Lung microvascular endothelial cell (primary cell): ENCODE measurements around the gene KRT7. TPM values are rescaled to one million over a fixed set of nuclear protein-coding genes. Genes with fewer than 3 reads are reported as not detected.

Source experiments
- DNase-seq, 2 donors: peaks; one replicate each; pipeline versions ENCODE4 v3.0.0 to v3.0.0-alpha.2; 2010; ENCODE audit warnings: low read depth in 2 of 2
- total RNA-seq: library from RNA; depleted of rRNA; stranded (reverse); fragments of >200 nt; gene quantifications from 2 replicates; pipeline ENCODE4 v1.2.1, GENCODE V29; 2014

Gene KRT7
- total RNA-seq, 1 donor from 2014 or later, result 6.7 TPM

GRCh38 chr12:52211716-52212585, 21.1 kb upstream of the KRT7 start:
- no peak for DNase-seq

DNA sequence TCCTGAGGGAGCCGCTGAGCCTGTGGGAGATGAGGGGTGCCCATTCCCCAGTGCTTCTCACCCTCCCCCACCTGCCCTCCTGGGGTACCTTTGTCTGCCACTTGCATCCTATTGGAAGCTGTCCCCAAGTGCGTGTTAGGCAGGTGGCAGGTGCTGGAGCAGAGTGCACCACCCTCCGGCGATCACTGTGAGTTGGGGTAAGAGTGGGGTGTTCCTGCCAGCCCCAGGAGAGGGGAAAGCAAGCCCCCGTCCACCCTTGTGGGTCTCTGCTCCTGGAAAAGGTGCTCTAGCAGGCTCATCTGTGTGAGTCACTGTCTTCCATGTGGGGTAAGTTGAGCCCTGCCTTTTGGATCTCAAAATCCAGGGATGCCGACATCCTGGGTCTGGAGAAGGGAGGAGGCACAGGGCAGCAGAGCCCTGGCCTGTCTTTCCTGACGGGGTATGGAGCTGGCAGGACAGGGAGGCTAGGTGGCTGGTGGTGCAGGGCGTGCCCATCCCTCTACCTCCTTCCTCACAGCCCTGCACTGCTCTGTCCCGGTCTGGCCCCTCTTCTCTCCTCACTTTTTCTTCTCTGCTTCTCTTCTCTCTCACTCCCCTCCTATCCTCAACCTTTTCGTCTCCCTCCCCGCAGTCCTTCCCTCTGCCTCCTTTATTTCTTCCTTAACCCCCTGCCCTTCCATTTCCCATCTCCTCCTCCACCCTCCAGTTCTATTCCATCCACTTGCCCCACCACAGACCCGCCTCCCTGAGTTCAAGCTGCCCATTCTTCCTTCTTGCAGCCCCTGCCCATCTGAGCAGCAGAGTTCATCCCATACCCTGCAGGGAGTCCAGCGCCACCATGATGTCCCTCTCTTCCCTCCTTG, 20.1 kb upstream of the KRT7 start:
- no peak for DNase-seq

DNA sequence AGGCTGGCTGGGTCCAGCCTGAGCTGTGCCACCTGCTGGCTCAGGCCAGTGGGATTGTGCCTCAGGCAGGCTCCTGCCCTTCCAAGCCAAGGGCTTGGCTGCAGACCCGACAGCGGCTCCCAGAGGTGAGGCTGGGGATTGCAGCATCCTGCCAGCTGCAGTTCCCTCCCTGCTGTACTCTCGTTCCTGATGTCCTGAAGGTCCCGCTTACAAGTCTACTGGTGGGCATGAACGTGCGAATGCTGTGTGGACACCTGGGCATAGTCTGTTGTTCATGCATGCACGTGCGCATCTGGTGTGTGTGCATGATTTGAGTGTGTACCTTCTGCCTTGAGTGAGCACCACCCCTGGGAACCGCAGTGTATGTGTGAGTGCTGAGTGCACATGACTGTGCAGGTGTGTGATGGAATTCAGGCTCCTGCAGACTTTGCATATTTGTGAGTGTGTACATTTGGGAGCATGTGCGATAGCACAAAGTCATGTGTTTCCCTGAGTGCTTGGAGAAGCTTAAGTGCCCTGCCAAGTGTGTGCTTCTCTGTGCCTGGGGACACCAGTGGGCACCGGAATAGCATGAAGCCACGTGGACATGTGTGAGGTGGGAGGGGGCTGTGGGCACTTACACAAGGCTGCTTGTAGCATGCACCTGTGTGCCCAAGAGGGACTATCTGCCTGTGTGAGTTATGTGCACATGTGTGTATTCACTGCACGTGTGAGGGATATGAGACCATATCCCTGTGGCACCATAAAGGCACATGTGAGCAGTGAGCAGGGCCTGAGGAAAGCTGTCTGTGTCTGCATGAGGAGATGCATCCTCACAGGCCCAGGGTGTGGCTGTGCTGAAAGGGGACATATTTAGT, 19.3 kb upstream of the KRT7 start:
- peak; percentile 87 to 91 for DNase-seq

DNA sequence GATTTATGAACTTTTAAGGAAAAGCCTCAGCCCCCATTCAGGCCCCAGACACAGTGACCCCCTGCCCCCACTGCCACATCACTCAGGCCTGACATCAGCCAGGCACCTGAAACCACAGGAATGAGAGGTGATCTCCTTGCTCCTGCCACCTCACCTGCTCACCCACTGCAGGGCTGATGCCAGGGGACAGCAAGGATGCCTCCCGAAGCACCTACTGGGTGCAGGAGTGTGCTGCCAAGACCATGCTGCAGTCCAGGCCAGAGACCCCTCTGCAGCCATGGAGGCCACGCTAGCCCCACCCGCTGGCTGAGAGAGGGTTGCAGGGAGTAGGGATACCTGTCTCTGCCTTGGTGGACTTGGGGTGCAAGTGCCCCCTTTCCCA, 18.6 kb upstream of the KRT7 start:
- no peak for DNase-seq

- peak; percentile 66 to 94 for DNase-seq
Measured at GRCh38 chr12:52215587-52216031, 17.4 kb upstream of the KRT7 start.

DNA sequence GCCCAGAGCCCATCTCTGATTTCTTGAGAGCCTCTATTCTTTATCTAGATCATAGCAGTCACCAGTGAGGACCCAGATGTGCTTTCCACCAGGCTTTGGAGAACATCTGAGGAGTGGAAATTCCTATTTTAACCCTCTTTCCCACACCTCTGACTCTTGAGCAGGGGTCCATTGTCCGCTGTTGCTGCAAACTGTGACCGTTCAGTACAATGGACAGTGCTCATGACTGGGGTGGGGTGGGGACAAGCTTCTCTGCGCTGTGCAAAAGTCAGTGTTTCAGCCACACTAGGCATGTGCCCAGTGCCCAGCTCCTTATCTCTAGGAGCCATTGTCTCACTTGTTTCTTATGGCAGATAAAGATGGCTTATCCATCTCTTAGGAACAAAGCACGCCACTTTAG, 16.9 kb upstream of the KRT7 start:
- peak; percentile 49 to 71 for DNase-seq

- peak in 1 of 2 donors; percentile 74 for DNase-seq
Measured at GRCh38 chr12:52216807-52217206, 16.2 kb upstream of the KRT7 start.

GRCh38 chr12:52217223-52217622, 15.8 kb upstream of the KRT7 start:
- peak; percentile 35 to 63 for DNase-seq

DNA sequence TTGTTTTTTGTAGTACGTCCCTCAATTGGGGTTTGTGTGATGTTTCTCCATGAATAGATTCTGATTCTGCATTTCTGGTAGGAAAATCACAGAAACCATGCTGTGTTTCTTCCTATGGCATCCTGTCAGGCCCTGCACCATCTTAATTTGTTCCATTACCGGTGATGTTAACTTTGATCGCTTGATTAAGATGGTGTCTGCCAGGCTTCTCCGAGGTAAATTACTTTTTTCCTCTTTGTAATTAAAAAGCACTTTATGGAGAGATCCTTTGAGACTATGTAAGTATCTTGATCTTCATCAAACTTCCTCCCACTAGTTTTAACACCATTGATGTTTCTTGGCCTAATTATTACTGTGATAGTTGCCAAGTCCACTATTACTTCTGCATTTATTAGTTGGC, 15.0 kb upstream of the KRT7 start:
- DNase-seq, result no peak

DNA sequence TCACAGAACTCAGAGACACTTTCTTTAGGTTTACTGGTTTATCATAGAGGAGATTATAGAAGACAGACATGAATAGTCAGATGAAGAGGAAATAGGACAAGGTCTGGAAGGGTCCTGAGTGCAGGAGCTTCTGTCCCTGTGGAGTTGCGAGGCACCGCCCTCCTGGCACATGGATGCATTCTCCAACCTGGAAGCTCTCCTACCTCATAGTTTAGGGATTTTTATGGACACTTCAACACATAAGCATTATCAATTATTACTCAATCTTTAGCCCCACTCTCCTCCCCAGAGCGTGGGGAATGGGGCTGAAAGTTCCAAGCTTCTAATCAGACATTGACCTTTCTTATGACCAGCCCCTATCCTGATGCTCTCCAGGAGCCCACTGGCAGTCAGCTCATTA, 12.6 kb upstream of the KRT7 start:
- no peak for DNase-seq

GRCh38 chr12:52221070-52221781, 11.8 kb upstream of the KRT7 start:
- DNase-seq, result no peak

GRCh38 chr12:52221912-52222457, 11.1 kb upstream of the KRT7 start:
- peak in 1 of 2 donors; percentile 63 for DNase-seq

DNA sequence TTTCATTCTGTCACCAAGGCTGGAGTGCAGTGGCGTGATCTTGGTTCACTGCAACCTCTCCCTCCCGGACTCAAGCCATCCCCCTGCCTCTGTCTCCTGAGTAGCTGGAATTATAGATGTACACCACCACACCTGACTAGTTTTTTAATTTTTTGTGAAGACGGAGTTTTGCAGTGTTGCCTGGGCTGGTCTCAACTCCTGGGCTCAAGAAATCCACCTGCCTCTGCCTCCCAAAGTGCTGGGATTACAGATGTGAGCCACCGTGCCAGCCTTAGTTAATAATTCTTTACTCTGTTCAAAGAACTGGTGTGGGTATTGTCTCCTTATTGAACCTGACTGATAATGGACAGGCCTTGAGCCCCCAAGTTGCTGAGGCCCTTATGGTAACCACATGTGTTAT, 10.4 kb upstream of the KRT7 start:
- no peak for DNase-seq

DNA sequence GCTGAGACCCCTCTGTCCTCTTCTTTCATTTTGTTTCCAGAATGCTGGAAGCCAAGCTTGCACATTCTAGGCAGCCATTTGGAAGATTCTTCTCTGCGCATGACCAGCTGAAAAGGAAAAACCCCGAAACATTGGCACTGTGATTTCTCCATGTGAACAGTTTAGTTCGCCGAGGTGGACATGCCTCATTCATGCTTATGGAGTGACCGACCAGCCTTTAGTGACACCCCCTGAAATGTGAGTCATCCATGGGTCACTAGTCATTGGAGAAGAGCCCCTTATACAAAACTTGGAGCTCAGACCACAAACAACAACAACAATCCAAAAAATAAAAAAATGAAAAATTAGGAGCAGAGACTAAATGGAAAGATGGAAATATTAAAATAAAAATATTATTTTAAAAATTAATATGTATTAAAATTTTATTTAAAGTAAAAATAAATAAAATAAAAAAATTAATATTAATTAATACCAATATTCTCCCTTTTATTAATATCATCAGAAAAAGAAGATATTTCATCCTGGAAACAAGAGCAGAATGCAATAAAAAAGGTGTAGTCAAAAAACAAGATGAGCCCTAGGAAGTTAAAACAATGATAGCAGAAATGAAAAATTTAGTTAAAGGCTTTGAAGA, 9.5 kb upstream of the KRT7 start:
- no peak for DNase-seq

DNA sequence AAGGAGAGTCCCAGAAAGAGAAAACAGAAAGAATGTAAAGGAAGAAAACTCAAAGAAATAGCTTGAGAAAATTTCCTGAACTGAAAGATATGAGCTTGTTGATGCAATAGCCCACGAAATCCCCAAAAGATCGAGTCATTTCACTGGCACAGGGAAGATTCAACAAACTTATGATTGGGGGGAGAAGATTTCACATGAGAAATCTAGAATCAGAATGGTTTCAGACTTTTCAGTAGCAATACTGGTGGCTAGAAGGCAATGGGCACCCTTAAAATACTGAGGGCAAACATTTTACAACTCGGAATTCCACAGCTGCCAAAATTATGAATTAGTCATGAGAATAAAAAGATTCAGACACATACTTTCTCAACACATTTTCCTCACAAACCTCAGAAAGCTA, 8.9 kb upstream of the KRT7 start:
- no peak for DNase-seq

GRCh38 chr12:52225752-52226151, 7.3 kb upstream of the KRT7 start:
- DNase-seq, result no peak

DNA sequence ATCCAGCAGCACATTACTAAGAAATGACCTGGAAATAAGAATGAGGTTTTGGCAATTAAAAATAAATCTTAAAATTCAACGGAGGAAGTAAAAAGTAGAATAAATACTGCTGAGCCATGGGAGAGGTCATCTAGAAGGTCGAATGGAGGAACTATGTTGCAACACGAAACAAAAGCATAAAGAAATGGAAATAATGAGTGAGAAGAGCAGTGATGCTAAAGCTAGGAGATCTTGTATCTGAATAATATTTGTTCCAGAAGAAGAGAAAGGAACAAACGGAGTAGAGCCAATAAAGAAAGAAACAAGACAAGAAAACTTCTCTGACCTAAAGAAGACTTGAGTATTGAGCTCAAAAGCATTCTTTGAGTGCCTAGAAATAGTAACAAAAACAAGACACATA, 6.6 kb upstream of the KRT7 start:
- peak in 1 of 2 donors; percentile 42 for DNase-seq

- no peak for DNase-seq
Measured at GRCh38 chr12:52227606-52228166, 5.4 kb upstream of the KRT7 start.

DNA sequence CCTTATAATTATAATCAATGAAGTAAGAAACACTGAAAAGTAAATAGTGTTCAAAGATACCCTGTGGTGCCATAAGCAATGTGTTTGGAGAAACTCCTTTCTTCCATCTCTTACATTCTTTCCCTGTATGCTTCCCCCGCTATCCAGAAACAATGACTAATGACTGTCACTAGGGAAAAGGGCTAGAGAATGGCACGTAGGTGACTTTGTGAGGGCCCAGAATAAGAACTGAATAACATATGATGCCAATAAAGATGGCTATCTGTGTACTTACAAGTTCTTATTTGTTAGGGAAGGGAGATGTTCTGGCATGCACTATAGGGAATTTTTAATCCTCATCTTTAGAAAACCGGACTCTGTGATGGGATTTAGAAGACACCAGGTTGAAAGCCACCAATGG, 4.7 kb upstream of the KRT7 start:
- DNase-seq, result no peak

DNA sequence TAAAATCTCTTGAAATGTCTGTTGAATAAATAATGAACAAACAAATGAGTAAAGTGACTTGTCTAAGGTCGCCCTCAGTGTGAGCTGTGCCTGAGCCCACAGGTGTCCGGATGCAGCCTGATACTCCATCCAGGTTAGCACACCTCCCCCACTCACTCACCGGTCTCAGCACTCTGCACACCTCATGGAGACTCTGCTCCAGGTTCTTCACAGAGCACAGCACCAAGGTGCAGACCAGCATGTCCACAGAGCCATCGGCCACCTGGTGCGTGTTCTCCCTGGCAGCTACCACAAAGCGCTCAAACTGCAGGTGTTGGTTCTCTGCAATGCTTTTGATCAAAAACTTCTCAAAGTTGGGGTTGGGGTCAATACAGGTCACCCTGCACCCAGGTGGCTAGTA, 4.1 kb upstream of the KRT7 start:
- DNase-seq, result no peak
